H9 (cell line): ENCODE data around the gene STK32C. TPM values are rescaled to one million over a fixed set of nuclear protein-coding genes. Genes with fewer than 3 reads are reported as not detected.

Experiments used
- DNase-seq: peaks from one replicate; pipeline ENCODE4 v3.0.0-alpha.2; 2017
- H2AFZ ChIP-seq: one replicate; pipeline ENCODE4 v1.6.1; 2013; ENCODE audit warnings: mild to moderate bottlenecking, low read length, control low read depth, moderate library complexity
- H2AK5ac ChIP-seq: 2 replicates; pipeline ENCODE4 v1.6.1; 2013; ENCODE audit warnings: low read length, control low read depth, mixed read lengths; ENCODE audit not compliant: insufficient read length
- H2BK120ac ChIP-seq: one replicate; pipeline ENCODE4 v1.6.1; 2013; ENCODE audit warnings: low read depth, mild to moderate bottlenecking, low read length, control low read depth, inconsistent platforms; ENCODE audit not compliant: poor library complexity, severe bottlenecking
- H2BK12ac ChIP-seq: 2 replicates; pipeline ENCODE4 v1.6.1; 2013; ENCODE audit warnings: low read length, control low read depth, mixed read lengths, low read depth; ENCODE audit not compliant: insufficient read length
- H2BK15ac ChIP-seq: 2 replicates; pipeline ENCODE4 v1.6.1; 2013; ENCODE audit warnings: low read depth, low read length, control low read depth
- H2BK20ac ChIP-seq: one replicate; pipeline ENCODE4 v1.6.1; 2013; ENCODE audit warnings: low read depth, mild to moderate bottlenecking, low read length, control low read depth, inconsistent platforms; ENCODE audit not compliant: poor library complexity, severe bottlenecking
- H2BK5ac ChIP-seq: 2 replicates; pipeline ENCODE4 v1.6.1; 2013; ENCODE audit warnings: low read length, control low read depth, mixed read lengths; ENCODE audit not compliant: insufficient read length
- H3K14ac ChIP-seq: 2 replicates; pipeline ENCODE4 v1.6.1; 2013; ENCODE audit warnings: low read length, control low read depth; ENCODE audit not compliant: insufficient read depth
- H3K18ac ChIP-seq: 2 replicates; pipeline ENCODE4 v1.6.1; 2013; ENCODE audit warnings: low read depth, mild to moderate bottlenecking, mixed read lengths, low read length, control low read depth; ENCODE audit not compliant: insufficient read length
- H3K23ac ChIP-seq: 2 replicates; pipeline ENCODE4 v1.6.1; 2013; ENCODE audit warnings: low read length, control low read depth, mixed read lengths, low read depth; ENCODE audit not compliant: insufficient read length
- H3K23me2 ChIP-seq: 2 replicates; pipeline ENCODE4 v1.6.1; 2013; ENCODE audit warnings: low read depth, mild to moderate bottlenecking, mixed read lengths, low read length, control low read depth; ENCODE audit not compliant: insufficient read length, poor library complexity, severe bottlenecking
- H3K27ac ChIP-seq: 2 replicates; pipeline ENCODE4 v1.5.1; 2013; ENCODE audit warnings: low read length, control low read depth, mixed read lengths, low read depth; ENCODE audit not compliant: insufficient read length
- H3K27me3 ChIP-seq: 2 replicates; pipeline ENCODE4 v1.6.1; 2013; ENCODE audit warnings: low read length, control low read depth, inconsistent platforms; ENCODE audit not compliant: insufficient read depth
- H3K4ac ChIP-seq: 2 replicates; pipeline ENCODE4 v1.6.1; 2013; ENCODE audit warnings: low read depth, mild to moderate bottlenecking, control low read depth, inconsistent platforms, low read length, moderate library complexity
- H3K4me1 ChIP-seq: 2 replicates; pipeline ENCODE4 v1.6.1; 2013; ENCODE audit warnings: low read length, control low read depth, inconsistent platforms; ENCODE audit not compliant: insufficient read depth
- H3K4me2 ChIP-seq: 2 replicates; pipeline ENCODE4 v1.6.1; 2013; ENCODE audit warnings: low read length, control low read depth, mixed read lengths; ENCODE audit not compliant: insufficient read length, insufficient read depth
- H3K56ac ChIP-seq: 2 replicates; pipeline ENCODE4 v1.6.1; 2013; ENCODE audit warnings: low read depth, mild to moderate bottlenecking, mixed read lengths, low read length, control low read depth; ENCODE audit not compliant: insufficient read length
- H3K79me1 ChIP-seq: 2 replicates; pipeline ENCODE4 v1.6.1; 2013; ENCODE audit warnings: low read depth, mild to moderate bottlenecking, moderate library complexity, low read length, control low read depth, inconsistent platforms; ENCODE audit not compliant: insufficient read depth, poor library complexity, severe bottlenecking
- H3K79me2 ChIP-seq: 2 replicates; pipeline ENCODE4 v1.6.1; 2013; ENCODE audit warnings: low read length, control low read depth, inconsistent platforms; ENCODE audit not compliant: insufficient read depth
- H3K9ac ChIP-seq: 2 replicates; pipeline ENCODE4 v1.6.1; 2013; ENCODE audit warnings: low read length, control low read depth, mixed read lengths; ENCODE audit not compliant: insufficient read length; ENCODE audit errors: extremely low read depth
- H3K9me3 ChIP-seq: one replicate; pipeline ENCODE4 v1.6.1; 2013; ENCODE audit warnings: low read depth, low read length, inconsistent platforms; ENCODE audit not compliant: control insufficient read depth
- H3T11ph ChIP-seq: one replicate; pipeline ENCODE4 v1.6.1; 2013; ENCODE audit warnings: mild to moderate bottlenecking, low read length, control low read depth, inconsistent platforms
- H4K20me1 ChIP-seq: one replicate; pipeline ENCODE4 v1.6.1; 2013; ENCODE audit not compliant: control insufficient read depth, insufficient read length, insufficient read depth
- H4K5ac ChIP-seq: 2 replicates; pipeline ENCODE4 v1.6.1; 2013; ENCODE audit warnings: low read depth, mild to moderate bottlenecking, mixed read lengths, low read length, control low read depth; ENCODE audit not compliant: insufficient read length
- H4K8ac ChIP-seq: replicated peaks from 2 replicates; pipeline ENCODE4 v1.6.1; 2013; ENCODE audit warnings: low read length, control low read depth, mixed read lengths, low read depth; ENCODE audit not compliant: insufficient read length
- H4K91ac ChIP-seq: 2 replicates; pipeline ENCODE4 v1.6.1; 2013; ENCODE audit warnings: low read depth, mild to moderate bottlenecking, moderate library complexity, mixed read lengths, low read length, control low read depth; ENCODE audit not compliant: insufficient read length
- H3K27ac Mint-ChIP-seq, 3 experiments: 2 replicates in 2 of 3; 3 replicates in 1 of 3; pipeline ENCODE4 v1.8.0; 2020 to 2021; ENCODE audit warnings: mixed read lengths in 3 of 3, mild to moderate bottlenecking in 1 of 3, moderate library complexity in 1 of 3
- H3K27me3 Mint-ChIP-seq: 2 replicates; pipeline ENCODE4 v1.8.0; 2021; ENCODE audit warnings: low read depth, mild to moderate bottlenecking, moderate library complexity, mixed read lengths
- H3K36me3 Mint-ChIP-seq, 3 experiments: 2 replicates in 2 of 3; 3 replicates in 1 of 3; pipeline ENCODE4 v1.8.0; 2020 to 2021; ENCODE audit warnings: low read depth in 3 of 3, mixed read lengths in 3 of 3; ENCODE audit not compliant: insufficient read depth in 1 of 3
- H3K4me1 Mint-ChIP-seq, 2 experiments: 2 replicates each; pipeline ENCODE4 v1.8.0; 2020; ENCODE audit warnings: mixed read lengths in 2 of 2
- H3K4me3 Mint-ChIP-seq, 2 experiments: 2 replicates in 1 of 2; 3 replicates in 1 of 2; pipeline ENCODE4 v1.8.0; 2020 to 2021; ENCODE audit warnings: mild to moderate bottlenecking in 2 of 2, mixed read lengths in 2 of 2, moderate library complexity in 1 of 2
- H3K9me3 Mint-ChIP-seq, 2 experiments: 2 replicates in 1 of 2; 3 replicates in 1 of 2; pipeline ENCODE4 v1.8.0; 2020; ENCODE audit warnings: mild to moderate bottlenecking in 2 of 2, mixed read lengths in 2 of 2, moderate library complexity in 1 of 2
- CTCF ChIP-seq: fragments of 200-600 bp; sonication (generic); conservative IDR thresholded peaks from 3 replicates; pipeline ENCODE4 v1.8.0; 2021; ENCODE audit warnings: antibody characterized with exemption, mild to moderate bottlenecking
- WGBS: extraction: QIAGEN DNeasy Blood & Tissue Kit; methylation state at CpG from one replicate; pipeline ENCODE4 v1.1.7; 2013; ENCODE audit warnings: missing lambda C conversion rate, low lambda C conversion rate, mixed read lengths; ENCODE audit not compliant: insufficient read length; ENCODE audit errors: extremely low coverage; 5-methylcytosine and 5-hydroxymethylcytosine counted together
- total RNA-seq: library from RNA; stranded (reverse); gene quantifications from 2 replicates; pipeline ENCODE4 v1.2.1, GENCODE V29; 2021

Gene STK32C
- total RNA-seq, 1 experiment from 2014 or later = 11.3 TPM

GRCh38 chr10:132182591-132182990, 125.2 kb downstream of the STK32C start:
- H3K27me3 ChIP-seq = peaks cover 11% of the 10 kb centered on the region; the same call in 1 of the 2 replicates

More at GRCh38 chr10:132182591-132182990, 125.2 kb downstream of the STK32C start:
- Histone ChIP-seq H3K9me3 (no peaks in the 10 kb centered on the region), H2BK5ac (no peak overlapping the region), H3K4me1 (no peaks in the 10 kb centered on the region), H4K20me1 (peaks cover 1% of the 10 kb centered on the region), H3K79me1 (no peaks in the 10 kb centered on the region), H2BK12ac (no peak overlapping the region), H3K79me2 (no peaks in the 10 kb centered on the region), H4K5ac (no peak overlapping the region), H3K4ac (no peak overlapping the region), H2BK120ac (no peak overlapping the region), H3K27ac (no peak overlapping the region), H2AFZ (no peak overlapping the region), H3K4me2 (no peak overlapping the region), H2BK20ac (no peak overlapping the region), H3K9ac (no peak overlapping the region), H4K8ac (no peak overlapping the region), H3K56ac (no peak overlapping the region), H4K91ac (no peak overlapping the region), H2AK5ac (no peak overlapping the region), H2BK15ac (no peak overlapping the region), H3K23ac (no peak overlapping the region), H3K18ac (no peak overlapping the region), H3K23me2 (peaks cover 13% of the 10 kb centered on the region), H3K14ac (no peak overlapping the region), H3T11ph (no peak overlapping the region)
- H3K4me3 Mint-ChIP-seq = no peak overlapping the region
- H3K27ac Mint-ChIP-seq = no peak overlapping the region
- no CpG with 5 or more reads among the region's 7 CpGs for WGBS
- peaks cover 0 to 4% of the 10 kb centered on the region in 2 experiments; a peak in 1 of 5 replicates for H3K9me3 Mint-ChIP-seq
- no peak for DNase-seq
- H3K4me1 Mint-ChIP-seq = peaks cover 0 to 3% of the 10 kb centered on the region in 2 experiments; a peak in 1 of 4 replicates
- no peaks in the 10 kb centered on the region; a peak in 1 of 7 replicates for H3K36me3 Mint-ChIP-seq
- peaks cover 72% of the 10 kb centered on the region for H3K27me3 Mint-ChIP-seq
- TF ChIP-seq CTCF = no peak
